A673 (cell line): ENCODE data around the gene ALDH8A1. TPM values are rescaled to one million over a fixed set of nuclear protein-coding genes. Genes with fewer than 3 reads are reported as not detected.

Source experiments
- BruUV-seq: library from RNA; stranded (reverse); fragments of 400-500 nt; replicated peaks from 2 replicates; lab custom pipeline; 2021; lab: Mats Ljungman, UMichigan
- CTCF ChIA-PET: fragments of 300-600 bp; sonication (Branson Sonifier 250); formaldehyde crosslinking; loops from one replicate; lab custom pipeline; 2022; ENCODE audit warnings: antibody characterized with exemption; lab: Charles Lee
- POLR2A ChIA-PET: fragments of 300-600 bp; sonication (Branson Sonifier 250); formaldehyde crosslinking; loops from one replicate; lab custom pipeline; 2022; ENCODE audit warnings: antibody characterized with exemption; ENCODE audit not compliant: low non-redundant PET; lab: Charles Lee
- DNase-seq: peaks from one replicate; pipeline ENCODE4 v3.0.0-alpha.2; 2015; ENCODE audit warnings: low spot score
- H3K27ac ChIP-seq: fragments of 200-600 bp; sonication (generic); 2 replicates; pipeline ENCODE4 v1.5.1; 2016; ENCODE audit warnings: mixed run types, low read depth, mild to moderate bottlenecking, mixed read lengths, antibody characterized with exemption, low read length; ENCODE audit not compliant: poor library complexity, severe bottlenecking
- H3K27me3 ChIP-seq: fragments of 200-600 bp; sonication (generic); replicated peaks from 2 replicates; pipeline ENCODE4 v1.6.1; 2017; ENCODE audit warnings: mixed run types, low read depth, mild to moderate bottlenecking, mixed read lengths, antibody characterized with exemption, low read length; ENCODE audit not compliant: insufficient read depth, poor library complexity
- H3K36me3 ChIP-seq: fragments of 200-600 bp; sonication (generic); 2 replicates; pipeline ENCODE4 v1.6.1; 2016; ENCODE audit warnings: mixed run types, mild to moderate bottlenecking, mixed read lengths, antibody characterized with exemption, low read length; ENCODE audit not compliant: insufficient read depth, poor library complexity, severe bottlenecking
- H3K4me1 ChIP-seq: fragments of 200-600 bp; sonication (generic); 2 replicates; pipeline ENCODE4 v1.6.1; 2017; ENCODE audit warnings: mixed run types, mild to moderate bottlenecking, mixed read lengths, antibody characterized with exemption, low read length; ENCODE audit not compliant: insufficient read depth, poor library complexity, severe bottlenecking
- H3K4me3 ChIP-seq: fragments of 200-600 bp; sonication (generic); 2 replicates; pipeline ENCODE4 v1.5.1; 2016; ENCODE audit warnings: low read depth, mixed run types, mild to moderate bottlenecking, mixed read lengths, low read length; ENCODE audit not compliant: poor library complexity, severe bottlenecking
- H3K9me3 ChIP-seq: fragments of 200-600 bp; sonication (generic); 2 replicates; pipeline ENCODE4 v1.6.1; 2016; ENCODE audit warnings: mixed run types, low read depth, mild to moderate bottlenecking, mixed read lengths, antibody characterized with exemption, low read length; ENCODE audit not compliant: poor library complexity, severe bottlenecking
- CTCF ChIP-seq: fragments of 300-800, 200-600 bp; sonication (generic); conservative IDR thresholded peaks from 2 replicates; pipeline ENCODE4 v1.5.1; 2017; ENCODE audit warnings: low read depth, mild to moderate bottlenecking, antibody characterized with exemption, low read length, moderate library complexity, mixed read lengths
- EZH2 ChIP-seq: fragments of 200-600 bp; sonication (generic); IDR thresholded peaks from 2 replicates; pipeline ENCODE4 v1.6.1; 2017; ENCODE audit warnings: borderline replicate concordance, low read depth, mild to moderate bottlenecking, mixed read lengths, antibody characterized with exemption, low read length; ENCODE audit not compliant: poor library complexity, severe bottlenecking
- intact Hi-C: fragments of 100-400 bp; cut with micrococcal nuclease; formaldehyde crosslinking; loops from one replicate; pipeline ENCODE4 v1.10.0; 2022; ENCODE audit not compliant: unreplicated experiment
- total RNA-seq: library from RNA; stranded (reverse); gene quantifications from 2 replicates; pipeline ENCODE4 v1.2.3, GENCODE V29; 2021

Gene ALDH8A1
- total RNA-seq, 1 experiment from 2014 or later: 0.45 TPM

- TF ChIP-seq EZH2 (no peak), CTCF (no peak)
- peaks cover 2% of the 10 kb centered on the region for H3K9me3 ChIP-seq
- no peak overlapping the region for H3K4me3 ChIP-seq
- CTCF ChIA-PET: no interaction called here
- no peaks in the 10 kb centered on the region for H3K36me3 ChIP-seq
- BruUV-seq: no TSS peak
- no peaks in the 10 kb centered on the region for H3K4me1 ChIP-seq
- no peak for DNase-seq
- intact Hi-C loops: no loop called here
- no peaks in the 10 kb centered on the region for H3K27me3 ChIP-seq
- POLR2A ChIA-PET: no interaction called here
- H3K27ac ChIP-seq: no peak overlapping the region
Measured at GRCh38 chr6:134948142-134948541, 1.8 kb downstream of the ALDH8A1 start.

- no peaks in the 10 kb centered on the region for H3K27me3 ChIP-seq
- POLR2A ChIA-PET: no interaction called here
Measured at GRCh38 chr6:134945045-134945444, 4.9 kb downstream of the ALDH8A1 start.

GRCh38 chr6:134943522-134944111, 6.3 kb downstream of the ALDH8A1 start:
- BruUV-seq: no TSS peak
- POLR2A ChIA-PET: no interaction called here
- no peak for DNase-seq
- Histone ChIP-seq H3K36me3 (no peaks in the 10 kb centered on the region), H3K4me3 (no peak overlapping the region), H3K9me3 (peaks cover 2% of the 10 kb centered on the region), H3K27me3 (no peaks in the 10 kb centered on the region), H3K27ac (no peak overlapping the region), H3K4me1 (no peaks in the 10 kb centered on the region)
- intact Hi-C loops: loop anchor here (5.0 kb wide), 3 partner anchors 771 to 1021 kb away; no protein-coding TSS in a partner anchor
- CTCF ChIA-PET: no interaction called here
- no peak for TF ChIP-seq EZH2
- TF ChIP-seq CTCF: no peak

More at GRCh38 chr6:134945045-134945444, 4.9 kb downstream of the ALDH8A1 start:
- Histone ChIP-seq H3K4me1 (no peaks in the 10 kb centered on the region), H3K4me3 (no peak overlapping the region), H3K9me3 (peaks cover 2% of the 10 kb centered on the region), H3K27ac (no peak overlapping the region), H3K36me3 (no peaks in the 10 kb centered on the region)
- no TSS peak for BruUV-seq
- no peak for DNase-seq
- intact Hi-C loops: no loop called here
- CTCF ChIA-PET: no interaction called here
- TF ChIP-seq CTCF (no peak), EZH2 (no peak)
